WERI-Rb-1 (cell line): ENCODE measurements around the gene CGB2.

Experiments used
- DNase-seq: peaks from one replicate; pipeline ENCODE4 v3.0.0-alpha.2; 2020
- H3K27ac ChIP-seq: fragments of 250-450 bp; sonication (Bioruptor Pico); 2 replicates; pipeline ENCODE4 v1.5.1; 2020; ENCODE audit warnings: mild to moderate bottlenecking, moderate library complexity
- H3K27me3 ChIP-seq: fragments of 250-450 bp; sonication (Bioruptor Pico); 2 replicates; pipeline ENCODE4 v1.5.1; 2021; ENCODE audit warnings: mild to moderate bottlenecking, low read depth, moderate library complexity; ENCODE audit not compliant: insufficient read depth, severe bottlenecking
- H3K36me3 ChIP-seq: fragments of 250-450 bp; sonication (Bioruptor Pico); 2 replicates; pipeline ENCODE4 v1.5.1; 2020; ENCODE audit warnings: mild to moderate bottlenecking, moderate library complexity
- H3K4me3 ChIP-seq: 2 replicates; pipeline ENCODE4 v1.5.1; 2011; ENCODE audit warnings: low read depth, mild to moderate bottlenecking, control low read depth, low read length
- H3K9me3 ChIP-seq: fragments of 250-450 bp; sonication (Bioruptor Pico); 2 replicates; pipeline ENCODE4 v1.5.1; 2021; ENCODE audit warnings: mild to moderate bottlenecking, moderate library complexity; ENCODE audit not compliant: severe bottlenecking
- CTCF ChIP-seq: IDR thresholded peaks from 2 replicates; pipeline ENCODE4 v1.5.1; 2011; ENCODE audit warnings: low read depth, mild to moderate bottlenecking, control low read depth, inconsistent platforms, low read length

Gene CGB2

GRCh38 chr19:48992581-48993174 lies 39.0 kb upstream of the CGB2 start:
- no peak for DNase-seq
- Histone ChIP-seq H3K36me3 (peaks cover 20% of the 10 kb centered on the region), H3K27me3 (no peaks in the 10 kb centered on the region), H3K4me3 (peak overlapping the region; percentile 77), H3K9me3 (no peaks in the 10 kb centered on the region), H3K27ac (peak overlapping the region; percentile 83)
- no peak for TF ChIP-seq CTCF

- Histone ChIP-seq H3K36me3 (peaks cover 15% of the 10 kb centered on the region), H3K9me3 (no peaks in the 10 kb centered on the region), H3K4me3 (peak within 1 kb of the TSS; percentile 77), H3K27ac (peak within 1 kb of the TSS; percentile 90), H3K27me3 (no peaks in the 10 kb centered on the region)
- TF ChIP-seq CTCF = peak; percentile 88
- DNase-seq = peak; percentile 99
Measured at GRCh38 chr19:48993175-48994034, 38.3 kb upstream of the CGB2 start, which contains the start of the genes GYS1 and RUVBL2. GYS1 (minus strand) TSS chr19:48993309; CDS start chr19:48993112, 197 bp downstream. RUVBL2 (plus strand) TSS chr19:48993887; CDS start chr19:48993912, 25 bp downstream.

GRCh38 chr19:48994035-48994386 lies 37.7 kb upstream of the CGB2 start:
- peaks cover 9% of the 10 kb centered on the region for H3K36me3 ChIP-seq
- peak overlapping the region; percentile 77 for H3K4me3 ChIP-seq
- H3K9me3 ChIP-seq = no peaks in the 10 kb centered on the region
- DNase-seq = no peak
- peak overlapping the region; percentile 90 for H3K27ac ChIP-seq
- no peaks in the 10 kb centered on the region for H3K27me3 ChIP-seq
- no peak for TF ChIP-seq CTCF

- Histone ChIP-seq H3K27me3 (no peaks in the 10 kb centered on the region), H3K9me3 (no peaks in the 10 kb centered on the region), H3K4me3 (no peak overlapping the region), H3K27ac (no peak overlapping the region), H3K36me3 (peaks cover 27% of the 10 kb centered on the region)
- peak; percentile 92 for DNase-seq
- peak; percentile 74 for TF ChIP-seq CTCF
Measured at GRCh38 chr19:48997972-48998371, 33.7 kb upstream of the CGB2 start.

- Histone ChIP-seq H3K4me3 (no peak overlapping the region), H3K27ac (no peak overlapping the region), H3K27me3 (no peaks in the 10 kb centered on the region), H3K36me3 (peaks cover 43% of the 10 kb centered on the region), H3K9me3 (no peaks in the 10 kb centered on the region)
- TF ChIP-seq CTCF = peak; percentile 81
- DNase-seq = peak; percentile 77
Measured at GRCh38 chr19:48999481-49000325, 32.0 kb upstream of the CGB2 start.
